ENCODE results near the gene PCGF5.
"Not testable (repeated sequence)": the region's sequence is repeated elsewhere in the genome, so short reads cannot be mapped to it uniquely, and the experiment has no call there.

PCGF5 gene

GRCh38 chr10:91290607-91291006 is 70.1 kb downstream of the PCGF5 start:
- no peak overlapping the region for H3K9ac ChIP-seq (ENCODE audit: low read depth, low read length)
- H3K4me3 ChIP-seq (ENCODE audit: low read depth, low read length), result no peak overlapping the region
- H3K9me3 ChIP-seq (ENCODE audit: control insufficient read depth, insufficient read depth, low read length), result no peaks in the 10 kb centered on the region
- peaks cover 14% of the 10 kb centered on the region for H3K27me3 ChIP-seq (ENCODE audit: control insufficient read depth, insufficient read depth, low read length)
- H3K36me3 ChIP-seq (ENCODE audit: control insufficient read depth, insufficient read depth, low read length), result no peaks in the 10 kb centered on the region
- no peaks in the 10 kb centered on the region for H3K4me1 ChIP-seq (ENCODE audit: control insufficient read depth, insufficient read depth, low read length)

GRCh38 chr10:91294134-91294906 is 73.9 kb downstream of the PCGF5 start:
- no peak overlapping the region for H3K9ac ChIP-seq (ENCODE audit: low read depth, low read length)
- H3K4me3 ChIP-seq (ENCODE audit: low read depth, low read length), result no peak overlapping the region
- H3K36me3 ChIP-seq (ENCODE audit: control insufficient read depth, insufficient read depth, low read length), result no peaks in the 10 kb centered on the region
- peaks cover 5% of the 10 kb centered on the region for H3K4me1 ChIP-seq (ENCODE audit: control insufficient read depth, insufficient read depth, low read length)
- H3K27me3 ChIP-seq (ENCODE audit: control insufficient read depth, insufficient read depth, low read length), result peaks cover 2% of the 10 kb centered on the region
- no peaks in the 10 kb centered on the region for H3K9me3 ChIP-seq (ENCODE audit: control insufficient read depth, insufficient read depth, low read length)

- peaks cover 9% of the 10 kb centered on the region for H3K27me3 ChIP-seq (ENCODE audit: control insufficient read depth, insufficient read depth, low read length)
- H3K4me1 ChIP-seq (ENCODE audit: control insufficient read depth, insufficient read depth, low read length), result peaks cover 5% of the 10 kb centered on the region
- no peak overlapping the region for H3K9ac ChIP-seq (ENCODE audit: low read depth, low read length)
- H3K4me3 ChIP-seq (ENCODE audit: low read depth, low read length), result no peak overlapping the region
- no peaks in the 10 kb centered on the region for H3K36me3 ChIP-seq (ENCODE audit: control insufficient read depth, insufficient read depth, low read length)
- no peaks in the 10 kb centered on the region for H3K9me3 ChIP-seq (ENCODE audit: control insufficient read depth, insufficient read depth, low read length)
Measured at GRCh38 chr10:91295346-91295745, 74.9 kb downstream of the PCGF5 start.

GRCh38 chr10:91296471-91296870 is 76.0 kb downstream of the PCGF5 start:
- peaks cover 5% of the 10 kb centered on the region for H3K4me1 ChIP-seq (ENCODE audit: control insufficient read depth, insufficient read depth, low read length)
- no peak overlapping the region for H3K4me3 ChIP-seq (ENCODE audit: low read depth, low read length)
- no peaks in the 10 kb centered on the region for H3K9me3 ChIP-seq (ENCODE audit: control insufficient read depth, insufficient read depth, low read length)
- H3K36me3 ChIP-seq (ENCODE audit: control insufficient read depth, insufficient read depth, low read length), result no peaks in the 10 kb centered on the region
- no peak overlapping the region for H3K9ac ChIP-seq (ENCODE audit: low read depth, low read length)
- H3K27me3 ChIP-seq (ENCODE audit: control insufficient read depth, insufficient read depth, low read length), result peaks cover 9% of the 10 kb centered on the region

GRCh38 chr10:91298224-91298871 is 77.9 kb downstream of the PCGF5 start:
- no peaks in the 10 kb centered on the region for H3K9me3 ChIP-seq (ENCODE audit: control insufficient read depth, insufficient read depth, low read length)
- no peak overlapping the region for H3K9ac ChIP-seq (ENCODE audit: low read depth, low read length)
- H3K36me3 ChIP-seq (ENCODE audit: control insufficient read depth, insufficient read depth, low read length), result no peaks in the 10 kb centered on the region
- peaks cover 9% of the 10 kb centered on the region for H3K27me3 ChIP-seq (ENCODE audit: control insufficient read depth, insufficient read depth, low read length)
- peak overlapping the region; percentile 48 for H3K4me3 ChIP-seq (ENCODE audit: low read depth, low read length)
- H3K4me1 ChIP-seq (ENCODE audit: control insufficient read depth, insufficient read depth, low read length), result peaks cover 5% of the 10 kb centered on the region

- no peaks in the 10 kb centered on the region for H3K36me3 ChIP-seq (ENCODE audit: control insufficient read depth, insufficient read depth, low read length)
- no peak overlapping the region for H3K9ac ChIP-seq (ENCODE audit: low read depth, low read length)
- H3K27me3 ChIP-seq (ENCODE audit: control insufficient read depth, insufficient read depth, low read length), result peaks cover 9% of the 10 kb centered on the region
- H3K4me1 ChIP-seq (ENCODE audit: control insufficient read depth, insufficient read depth, low read length), result peaks cover 5% of the 10 kb centered on the region
- H3K4me3 ChIP-seq (ENCODE audit: low read depth, low read length), result no peak overlapping the region
- H3K9me3 ChIP-seq (ENCODE audit: control insufficient read depth, insufficient read depth, low read length), result no peaks in the 10 kb centered on the region
Measured at GRCh38 chr10:91299999-91300575, 79.6 kb downstream of the PCGF5 start.

GRCh38 chr10:91302946-91303345 is 82.5 kb downstream of the PCGF5 start:
- H3K27me3 ChIP-seq (ENCODE audit: control insufficient read depth, insufficient read depth, low read length); H3K9ac ChIP-seq (ENCODE audit: low read depth, low read length): not testable (repeated sequence)

GRCh38 chr10:91305979-91306378 is 85.5 kb downstream of the PCGF5 start:
- not testable (repeated sequence) for H3K4me1 ChIP-seq (ENCODE audit: control insufficient read depth, insufficient read depth, low read length); H3K9me3 ChIP-seq (ENCODE audit: control insufficient read depth, insufficient read depth, low read length); H3K36me3 ChIP-seq (ENCODE audit: control insufficient read depth, insufficient read depth, low read length); H3K27me3 ChIP-seq (ENCODE audit: control insufficient read depth, insufficient read depth, low read length); H3K9ac ChIP-seq (ENCODE audit: low read depth, low read length); H3K4me3 ChIP-seq (ENCODE audit: low read depth, low read length)

More at GRCh38 chr10:91302946-91303345, 82.5 kb downstream of the PCGF5 start:
- H3K36me3 ChIP-seq (ENCODE audit: control insufficient read depth, insufficient read depth, low read length); H3K4me1 ChIP-seq (ENCODE audit: control insufficient read depth, insufficient read depth, low read length); H3K4me3 ChIP-seq (ENCODE audit: low read depth, low read length); H3K9me3 ChIP-seq (ENCODE audit: control insufficient read depth, insufficient read depth, low read length): not testable (repeated sequence)

- no peaks in the 10 kb centered on the region for H3K36me3 ChIP-seq (ENCODE audit: control insufficient read depth, insufficient read depth, low read length)
- H3K4me3 ChIP-seq (ENCODE audit: low read depth, low read length), result no peak overlapping the region
- no peak overlapping the region for H3K9ac ChIP-seq (ENCODE audit: low read depth, low read length)
- H3K9me3 ChIP-seq (ENCODE audit: control insufficient read depth, insufficient read depth, low read length), result no peaks in the 10 kb centered on the region
- no peaks in the 10 kb centered on the region for H3K4me1 ChIP-seq (ENCODE audit: control insufficient read depth, insufficient read depth, low read length)
- H3K27me3 ChIP-seq (ENCODE audit: control insufficient read depth, insufficient read depth, low read length), result no peaks in the 10 kb centered on the region
Measured at GRCh38 chr10:91307489-91307888, 87.0 kb downstream of the PCGF5 start.

- Histone ChIP-seq H3K4me3 (ENCODE audit: low read depth, low read length) (no peak overlapping the region), H3K9me3 (ENCODE audit: control insufficient read depth, insufficient read depth, low read length) (no peaks in the 10 kb centered on the region), H3K36me3 (ENCODE audit: control insufficient read depth, insufficient read depth, low read length) (no peaks in the 10 kb centered on the region), H3K27me3 (ENCODE audit: control insufficient read depth, insufficient read depth, low read length) (no peaks in the 10 kb centered on the region), H3K4me1 (ENCODE audit: control insufficient read depth, insufficient read depth, low read length) (no peaks in the 10 kb centered on the region), H3K9ac (ENCODE audit: low read depth, low read length) (no peak overlapping the region)
Measured at GRCh38 chr10:91309711-91310110, 89.2 kb downstream of the PCGF5 start.

GRCh38 chr10:91311601-91312381 is 91.3 kb downstream of the PCGF5 start:
- H3K27me3 ChIP-seq (ENCODE audit: control insufficient read depth, insufficient read depth, low read length), result no peaks in the 10 kb centered on the region
- H3K4me1 ChIP-seq (ENCODE audit: control insufficient read depth, insufficient read depth, low read length), result no peaks in the 10 kb centered on the region
- H3K9ac ChIP-seq (ENCODE audit: low read depth, low read length), result no peak overlapping the region
- no peak overlapping the region for H3K4me3 ChIP-seq (ENCODE audit: low read depth, low read length)
- no peaks in the 10 kb centered on the region for H3K36me3 ChIP-seq (ENCODE audit: control insufficient read depth, insufficient read depth, low read length)
- H3K9me3 ChIP-seq (ENCODE audit: control insufficient read depth, insufficient read depth, low read length), result no peaks in the 10 kb centered on the region

Measured in iPS-15b (cell line).